Mesenchymal stem cell (in vitro differentiated cells and primary cell): ENCODE results near the gene USH2A.

Source experiments
- DNase-seq: peaks from one replicate; pipeline ENCODE4 v3.0.0-alpha.2; 2013
- H2AFZ ChIP-seq: one replicate; pipeline ENCODE4 v1.6.1; 2013; ENCODE audit warnings: low read depth, mild to moderate bottlenecking, control low read depth, inconsistent platforms, low read length, moderate library complexity
- H2AK5ac ChIP-seq: 2 replicates; pipeline ENCODE4 v1.6.1; 2013; ENCODE audit warnings: low read length, moderate library complexity, mild to moderate bottlenecking, inconsistent platforms; ENCODE audit not compliant: severe bottlenecking
- H2BK120ac ChIP-seq: one replicate; pipeline ENCODE4 v1.6.1; 2013; ENCODE audit warnings: low read depth, mild to moderate bottlenecking, inconsistent platforms, low read length, moderate library complexity
- H2BK12ac ChIP-seq, 2 experiments: one replicate each; pipeline ENCODE4 v1.6.1; 2013; ENCODE audit warnings: inconsistent platforms in 2 of 2, low read length in 2 of 2, mild to moderate bottlenecking in 2 of 2, moderate library complexity in 2 of 2, control low read depth in 1 of 2
- H2BK15ac ChIP-seq: one replicate; pipeline ENCODE4 v1.6.1; 2013; ENCODE audit warnings: mild to moderate bottlenecking, low read depth, inconsistent platforms; ENCODE audit not compliant: poor library complexity, severe bottlenecking
- H2BK5ac ChIP-seq: 2 replicates; pipeline ENCODE4 v1.6.1; 2013; ENCODE audit warnings: low read depth, mild to moderate bottlenecking, low read length, control low read depth, inconsistent platforms; ENCODE audit not compliant: poor library complexity, severe bottlenecking
- H3K14ac ChIP-seq, 2 experiments: one replicate each; pipeline ENCODE4 v1.6.1; 2013; ENCODE audit warnings: inconsistent platforms in 2 of 2, low read length in 2 of 2, control low read depth in 1 of 2, mild to moderate bottlenecking in 1 of 2, moderate library complexity in 1 of 2
- H3K18ac ChIP-seq, 2 experiments: one replicate each; pipeline ENCODE4 v1.6.1; 2013; ENCODE audit warnings: inconsistent platforms in 2 of 2, low read length in 2 of 2, control low read depth in 1 of 2, low read depth in 1 of 2, mild to moderate bottlenecking in 1 of 2
- H3K23ac ChIP-seq, 2 experiments: one replicate each; pipeline ENCODE4 v1.6.1; 2013; ENCODE audit warnings: inconsistent platforms in 2 of 2, low read length in 2 of 2, mild to moderate bottlenecking in 2 of 2, moderate library complexity in 2 of 2, control low read depth in 1 of 2
- H3K27ac ChIP-seq: 2 replicates; pipeline ENCODE4 v1.5.1; 2013; ENCODE audit warnings: mild to moderate bottlenecking, moderate library complexity, low read length, control low read depth, inconsistent platforms; ENCODE audit not compliant: poor library complexity, severe bottlenecking
- H3K27me3 ChIP-seq, 2 experiments: 2 replicates each; pipeline versions ENCODE4 v1.6.1 to v1.7.0; 2013; ENCODE audit warnings: low read length in 2 of 2, mild to moderate bottlenecking in 2 of 2, moderate library complexity in 2 of 2, control low read depth in 1 of 2, inconsistent platforms in 1 of 2; ENCODE audit not compliant: control insufficient read depth in 1 of 2, insufficient read depth in 1 of 2
- H3K36me3 ChIP-seq, 2 experiments: 2 replicates each; pipeline versions ENCODE4 v1.6.1 to v1.7.0; 2013; ENCODE audit warnings: low read length in 2 of 2, control low read depth in 1 of 2, inconsistent platforms in 1 of 2, low read depth in 1 of 2, mild to moderate bottlenecking in 1 of 2; ENCODE audit not compliant: insufficient read depth in 2 of 2, control insufficient read depth in 1 of 2
- H3K4ac ChIP-seq, 2 experiments: one replicate each; pipeline ENCODE4 v1.6.1; 2013; ENCODE audit warnings: inconsistent platforms in 2 of 2, low read length in 2 of 2, mild to moderate bottlenecking in 2 of 2, moderate library complexity in 2 of 2, control low read depth in 1 of 2, low read depth in 1 of 2
- H3K4me1 ChIP-seq: 2 replicates; pipeline ENCODE4 v1.6.1; 2013; ENCODE audit warnings: low read depth, low read length, control low read depth; ENCODE audit not compliant: control insufficient read depth, insufficient read depth
- H3K4me2 ChIP-seq: 2 replicates; pipeline ENCODE4 v1.6.1; 2013; ENCODE audit warnings: low read length, mild to moderate bottlenecking, inconsistent platforms; ENCODE audit not compliant: poor library complexity, severe bottlenecking
- H3K4me3 ChIP-seq, 2 experiments: 2 replicates each; pipeline versions ENCODE4 v1.5.1 to v1.7.0; 2013; ENCODE audit warnings: low read length in 2 of 2, mild to moderate bottlenecking in 2 of 2, control low read depth in 1 of 2, low read depth in 1 of 2; ENCODE audit not compliant: insufficient read depth in 1 of 2
- H3K79me1 ChIP-seq: replicated peaks from 2 replicates; pipeline ENCODE4 v1.6.1; 2013; ENCODE audit warnings: mild to moderate bottlenecking, control low read depth, low read length, inconsistent platforms; ENCODE audit not compliant: poor library complexity, severe bottlenecking
- H3K9ac ChIP-seq: 2 replicates; pipeline ENCODE4 v1.7.0; 2013; ENCODE audit warnings: mild to moderate bottlenecking, low read length, moderate library complexity
- H3K9me3 ChIP-seq: 2 replicates; pipeline ENCODE4 v1.7.0; 2013; ENCODE audit warnings: mild to moderate bottlenecking, low read length; ENCODE audit not compliant: control insufficient read depth
- H4K8ac ChIP-seq: one replicate; pipeline ENCODE4 v1.6.1; 2013; ENCODE audit warnings: inconsistent platforms, mild to moderate bottlenecking, low read length, moderate library complexity
- H4K91ac ChIP-seq: one replicate; pipeline ENCODE4 v1.6.1; 2013; ENCODE audit warnings: mild to moderate bottlenecking, low read length, inconsistent platforms
- WGBS: methylation state at CpG from one replicate; pipeline ENCODE4 v1.1.7; 2013; ENCODE audit warnings: mixed read lengths; 5-methylcytosine and 5-hydroxymethylcytosine counted together

Gene USH2A

DNA sequence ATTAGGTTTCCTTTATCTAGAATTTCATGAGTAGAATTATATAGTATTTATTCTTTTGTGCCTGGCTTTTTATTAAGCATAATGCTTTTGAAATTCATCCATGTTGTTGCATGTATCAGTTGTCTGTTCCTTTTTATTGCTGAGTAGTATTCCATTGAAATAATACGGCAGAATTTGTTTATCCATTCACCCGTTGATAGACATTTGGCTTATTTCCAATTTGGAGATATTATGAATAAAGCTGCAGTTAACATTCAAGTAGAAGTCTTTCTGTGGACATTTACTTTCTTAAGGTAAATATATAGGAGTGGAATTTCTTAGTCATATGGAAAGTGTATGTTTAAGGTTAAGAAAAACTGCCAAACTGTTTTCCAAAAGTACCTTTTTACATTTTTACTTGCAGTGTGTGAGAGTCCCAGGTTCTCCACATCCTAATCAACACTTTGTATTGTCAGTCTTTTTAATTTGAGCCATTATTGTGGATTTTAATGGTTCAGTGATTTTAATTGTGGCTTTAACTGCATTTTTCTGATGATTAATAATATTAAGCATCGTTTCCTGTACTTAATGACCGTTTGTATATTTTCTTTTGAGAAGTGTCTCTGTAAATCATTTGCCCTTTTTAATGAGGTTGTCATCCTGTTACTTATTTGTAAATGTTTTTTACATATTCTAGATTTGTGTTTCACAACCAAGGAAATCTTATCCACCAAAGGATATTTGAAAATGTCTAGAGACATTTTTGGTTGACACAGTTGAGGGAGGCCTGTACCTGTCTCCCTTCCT is 833.4 kb downstream of the USH2A start:
- no peak overlapping the region for H3K23ac ChIP-seq
- no peak overlapping the region for H2BK5ac ChIP-seq
- H3K18ac ChIP-seq, result no peak overlapping the region
- no peak overlapping the region for H4K8ac ChIP-seq
- no peak overlapping the region for H3K4me2 ChIP-seq
- no peak overlapping the region for H3K9ac ChIP-seq
- H4K91ac ChIP-seq, result no peak overlapping the region
- no peak overlapping the region for H2AK5ac ChIP-seq
- H3K9me3 ChIP-seq, result no peaks in the 10 kb centered on the region
- no peaks in the 10 kb centered on the region for H3K4me1 ChIP-seq
- no peak overlapping the region for H2AFZ ChIP-seq
- H3K79me1 ChIP-seq, result peaks cover 10% of the 10 kb centered on the region
- 94% methylated on average over 3 of the region's 4 CpGs for WGBS
- peaks cover 0 to 61% of the 10 kb centered on the region in 2 experiments for H3K36me3 ChIP-seq
- H3K27me3 ChIP-seq, result no peaks in the 10 kb centered on the region
- H3K27ac ChIP-seq, result no peak overlapping the region
- H3K4me3 ChIP-seq, result no peak overlapping the region
- H2BK12ac ChIP-seq, result no peak overlapping the region
- H3K4ac ChIP-seq, result no peak overlapping the region
- H2BK15ac ChIP-seq, result no peak overlapping the region
- H2BK120ac ChIP-seq, result no peak overlapping the region
- DNase-seq, result no peak
- no peak overlapping the region for H3K14ac ChIP-seq

- Histone ChIP-seq H3K4me1 (no peaks in the 10 kb centered on the region), H3K14ac (no peak overlapping the region), H3K4me3 (no peak overlapping the region), H3K23ac (no peak overlapping the region), H3K18ac (no peak overlapping the region), H2BK5ac (no peak overlapping the region), H2BK12ac (no peak overlapping the region), H3K4ac (no peak overlapping the region), H3K27me3 (no peaks in the 10 kb centered on the region), H3K79me1 (peaks cover 7% of the 10 kb centered on the region), H2BK15ac (no peak overlapping the region), H3K36me3 (peaks cover 4 to 86% of the 10 kb centered on the region in 2 experiments), H4K91ac (no peak overlapping the region), H3K4me2 (no peak overlapping the region), H3K27ac (no peak overlapping the region), H2AK5ac (no peak overlapping the region), H4K8ac (no peak overlapping the region), H2AFZ (no peak overlapping the region), H2BK120ac (no peak overlapping the region), H3K9ac (no peak overlapping the region), H3K9me3 (no peaks in the 10 kb centered on the region)
- 100% methylated on average over 1 of the region's 1 CpG for WGBS
- DNase-seq, result no peak
These were observed 838.9 kb downstream of the USH2A start for GRCh38 chr1:215584389-215584788.

GRCh38 chr1:215583185-215583749 is 840.0 kb downstream of the USH2A start:
- Histone ChIP-seq H3K27ac (no peak overlapping the region), H3K27me3 (no peaks in the 10 kb centered on the region), H3K9ac (no peak overlapping the region), H3K4ac (no peak overlapping the region), H3K18ac (no peak overlapping the region), H2BK15ac (no peak overlapping the region), H4K8ac (no peak overlapping the region), H2BK120ac (no peak overlapping the region), H4K91ac (no peak overlapping the region), H2AK5ac (no peak overlapping the region), H3K23ac (no peak overlapping the region), H3K4me3 (no peak overlapping the region), H2BK12ac (no peak overlapping the region), H2BK5ac (no peak overlapping the region), H3K14ac (no peak overlapping the region), H3K36me3 (peaks cover 4 to 87% of the 10 kb centered on the region in 2 experiments), H3K4me2 (no peak overlapping the region), H3K4me1 (no peaks in the 10 kb centered on the region), H2AFZ (no peak overlapping the region), H3K9me3 (no peaks in the 10 kb centered on the region), H3K79me1 (peaks cover 9% of the 10 kb centered on the region)
- DNase-seq, result no peak
- 93% methylated on average over 5 of the region's 5 CpGs for WGBS

- no peak overlapping the region for H2BK12ac ChIP-seq
- no peak overlapping the region for H4K8ac ChIP-seq
- H3K4me1 ChIP-seq, result no peaks in the 10 kb centered on the region
- no peak overlapping the region for H3K14ac ChIP-seq
- H3K27me3 ChIP-seq, result no peaks in the 10 kb centered on the region
- H2BK5ac ChIP-seq, result no peak overlapping the region
- no peak overlapping the region for H3K4me2 ChIP-seq
- no peak overlapping the region for H2BK15ac ChIP-seq
- H3K36me3 ChIP-seq, result peaks cover 4 to 92% of the 10 kb centered on the region in 2 experiments
- H3K9me3 ChIP-seq, result no peaks in the 10 kb centered on the region
- DNase-seq, result no peak
- no peak overlapping the region for H3K27ac ChIP-seq
- no peak overlapping the region for H2AK5ac ChIP-seq
- no peak overlapping the region for H3K4me3 ChIP-seq
- H4K91ac ChIP-seq, result no peak overlapping the region
- H3K18ac ChIP-seq, result no peak overlapping the region
- H2AFZ ChIP-seq, result no peak overlapping the region
- no peak overlapping the region for H3K4ac ChIP-seq
- H3K23ac ChIP-seq, result no peak overlapping the region
- 100% methylated on average over 1 of the region's 2 CpGs for WGBS
- H2BK120ac ChIP-seq, result no peak overlapping the region
- H3K9ac ChIP-seq, result no peak overlapping the region
- H3K79me1 ChIP-seq, result peaks cover 7% of the 10 kb centered on the region
These were observed 841.4 kb downstream of the USH2A start for GRCh38 chr1:215581896-215582295.
